ENCODE data around the gene TSPEAR.
A peak's percentile ranks its signal among the peaks of the same experiment; 100 is the strongest.

TSPEAR gene

DNA sequence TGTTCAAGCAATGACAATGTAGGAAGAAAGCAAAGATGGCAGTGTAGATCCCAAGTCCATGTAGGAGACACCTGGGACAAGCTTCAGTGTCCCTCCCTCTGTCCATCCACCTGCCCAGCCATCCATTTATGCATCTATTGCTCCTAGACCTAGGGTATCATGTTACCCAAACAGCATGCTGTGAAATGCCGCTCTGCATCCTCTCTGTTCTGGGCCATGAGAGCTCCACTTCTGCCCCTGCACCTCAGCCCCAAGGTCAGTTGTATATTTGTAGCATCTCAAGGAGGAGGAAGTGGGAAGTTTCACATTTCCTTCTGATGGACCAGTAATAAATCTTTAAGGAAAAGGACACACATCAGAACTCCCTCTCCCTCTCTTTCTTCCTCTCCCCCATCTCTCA, 27.9 kb upstream of the TSPEAR start:
- peak; percentile 20 for DNase-seq

- no peak for DNase-seq
These were observed 27.2 kb upstream of the TSPEAR start for GRCh38 chr21:44738621-44739020.

DNA sequence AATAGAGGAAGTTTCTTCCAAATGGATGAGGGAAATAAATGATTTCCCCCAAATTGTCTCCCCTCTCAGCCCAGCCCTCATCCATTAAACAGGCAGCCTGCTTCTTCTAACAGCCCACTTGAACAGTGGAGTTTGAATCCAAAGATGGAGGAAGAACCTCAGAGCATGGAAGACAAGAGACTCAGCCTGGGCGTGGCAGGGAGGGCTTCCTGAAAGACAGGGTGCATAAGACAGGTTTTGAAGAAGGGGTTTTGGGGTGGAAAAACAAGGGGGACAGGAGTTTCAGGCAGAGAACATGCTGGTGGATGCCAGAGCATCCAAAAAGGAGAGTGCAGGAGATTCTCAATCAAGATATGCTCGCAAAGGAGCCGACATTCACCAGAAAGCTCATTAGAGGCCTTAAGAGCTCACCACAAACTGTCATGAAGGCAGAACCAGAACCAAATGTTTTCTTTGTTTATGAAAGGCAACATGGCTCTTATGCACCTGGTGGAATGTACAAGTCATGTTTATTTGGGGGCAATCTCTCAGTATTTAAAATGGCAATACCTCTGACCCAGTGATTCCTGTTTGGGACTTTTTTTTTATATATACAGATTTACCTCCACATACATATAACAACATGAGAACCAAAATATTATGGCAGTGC, 26.5 kb upstream of the TSPEAR start:
- no peak for DNase-seq

GRCh38 chr21:44736291-44737004, 25.1 kb upstream of the TSPEAR start:
- DNase-seq: no peak

GRCh38 chr21:44735821-44736220, 24.4 kb upstream of the TSPEAR start:
- DNase-seq: no peak

- no peak for DNase-seq
These were observed 23.5 kb upstream of the TSPEAR start for GRCh38 chr21:44734841-44735240.

DNA sequence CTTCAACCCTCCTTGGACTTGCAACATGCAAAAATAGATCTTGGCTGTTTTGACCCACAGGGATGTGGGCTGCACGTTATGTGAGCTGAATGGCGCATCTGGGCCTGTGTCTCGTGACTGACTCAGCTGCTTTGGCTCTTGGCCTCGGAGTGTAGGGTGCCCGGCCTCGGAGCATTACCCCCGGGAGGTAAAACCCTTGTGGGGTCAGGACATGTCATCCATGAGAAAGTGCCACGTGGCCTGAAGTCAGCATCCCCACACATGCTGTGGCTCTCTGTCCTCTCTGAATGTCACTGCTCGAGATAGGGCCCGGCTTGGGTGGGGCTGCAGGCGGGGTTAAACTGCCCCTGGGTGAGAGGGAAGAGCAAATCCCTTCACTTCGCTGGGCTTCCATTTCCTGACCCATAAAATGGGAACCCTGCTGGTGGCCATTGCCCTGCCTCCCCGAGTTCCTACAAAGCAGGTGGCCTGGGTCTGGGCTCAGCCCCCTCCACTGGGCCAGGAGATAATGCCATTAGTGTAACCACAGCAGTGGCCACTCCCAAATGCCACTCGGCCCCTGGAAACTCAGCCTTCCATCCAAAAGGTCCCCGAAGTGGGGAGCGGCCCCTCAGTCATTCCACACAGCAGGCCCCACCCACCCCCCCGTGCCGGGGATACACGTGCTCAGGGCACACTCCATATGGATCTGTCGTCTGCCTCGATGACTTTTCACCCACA, 22.8 kb upstream of the TSPEAR start:
- DNase-seq: peak; percentile 66

DNA sequence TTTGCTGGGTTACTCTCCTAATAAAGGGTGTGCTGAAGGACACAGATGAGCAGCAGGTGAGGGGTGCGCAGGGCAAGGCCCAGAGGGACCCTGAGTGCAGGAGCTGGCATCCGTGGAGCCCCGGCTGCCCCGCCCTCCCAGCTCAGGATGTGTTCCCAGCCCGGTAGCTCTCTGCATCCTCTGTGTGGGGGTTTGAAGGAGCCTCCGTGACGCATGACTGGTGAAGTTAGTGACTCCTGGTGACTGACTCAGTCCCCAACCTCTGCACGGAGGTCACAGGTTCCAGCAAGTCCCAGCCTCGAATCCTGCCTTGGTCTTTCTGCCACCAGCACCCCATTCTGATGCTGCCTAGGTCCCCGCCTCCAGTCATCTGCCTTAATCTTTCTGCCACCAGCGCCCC, 21.6 kb upstream of the TSPEAR start:
- no peak for DNase-seq

DNA sequence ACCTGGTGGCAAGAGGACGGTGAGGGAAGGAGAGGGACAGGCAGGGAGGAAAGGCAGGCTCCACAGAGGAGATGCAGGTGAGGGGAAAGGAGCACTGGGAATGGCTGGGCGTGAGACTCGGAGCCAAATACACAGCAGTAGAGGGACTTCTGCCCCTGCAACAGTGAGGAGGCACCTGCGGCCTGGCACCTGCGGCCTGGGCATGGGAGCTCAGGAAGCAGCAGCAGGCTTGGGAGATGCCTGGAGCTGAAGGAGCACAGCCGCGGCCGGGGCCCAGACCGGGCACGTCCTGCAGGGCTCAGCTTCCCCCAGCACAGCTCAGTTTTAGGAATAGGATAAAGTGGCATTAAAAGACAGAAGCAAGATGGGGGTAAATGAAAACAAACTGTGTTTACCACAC, 20.9 kb upstream of the TSPEAR start:
- DNase-seq: no peak

DNA sequence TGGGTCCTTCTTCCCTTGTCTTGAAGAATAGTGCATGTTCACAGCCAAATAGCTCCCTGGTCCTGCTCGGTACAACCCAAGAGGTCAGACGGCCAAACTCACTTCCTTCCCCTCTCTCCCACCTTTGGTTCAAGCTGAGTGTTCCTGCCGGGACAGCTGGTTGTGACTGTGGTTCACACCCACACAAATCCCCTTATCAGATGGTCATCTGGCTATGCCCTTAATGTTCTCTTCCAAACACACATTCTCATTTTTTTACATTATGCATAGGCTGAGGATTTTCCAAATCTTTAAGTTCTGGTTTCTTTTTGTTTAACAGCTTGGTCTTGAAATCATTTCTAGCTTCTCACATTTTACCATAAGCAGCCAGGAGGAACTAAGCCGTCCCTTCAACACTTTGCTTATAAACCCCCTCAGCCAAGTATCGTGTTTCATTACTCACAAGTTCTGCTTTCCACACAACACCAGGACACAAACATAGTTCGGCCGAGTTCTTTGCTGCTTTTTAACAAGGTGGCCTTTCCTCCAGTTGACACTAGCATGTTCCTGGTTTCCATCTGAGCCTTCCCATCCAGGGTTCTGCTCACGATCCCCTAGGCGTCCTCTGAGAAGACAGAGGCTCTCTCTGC, 19.7 kb upstream of the TSPEAR start:
- peak; percentile 66 for DNase-seq

GRCh38 chr21:44730028-44730395, 18.6 kb upstream of the TSPEAR start:
- DNase-seq: no peak

DNA sequence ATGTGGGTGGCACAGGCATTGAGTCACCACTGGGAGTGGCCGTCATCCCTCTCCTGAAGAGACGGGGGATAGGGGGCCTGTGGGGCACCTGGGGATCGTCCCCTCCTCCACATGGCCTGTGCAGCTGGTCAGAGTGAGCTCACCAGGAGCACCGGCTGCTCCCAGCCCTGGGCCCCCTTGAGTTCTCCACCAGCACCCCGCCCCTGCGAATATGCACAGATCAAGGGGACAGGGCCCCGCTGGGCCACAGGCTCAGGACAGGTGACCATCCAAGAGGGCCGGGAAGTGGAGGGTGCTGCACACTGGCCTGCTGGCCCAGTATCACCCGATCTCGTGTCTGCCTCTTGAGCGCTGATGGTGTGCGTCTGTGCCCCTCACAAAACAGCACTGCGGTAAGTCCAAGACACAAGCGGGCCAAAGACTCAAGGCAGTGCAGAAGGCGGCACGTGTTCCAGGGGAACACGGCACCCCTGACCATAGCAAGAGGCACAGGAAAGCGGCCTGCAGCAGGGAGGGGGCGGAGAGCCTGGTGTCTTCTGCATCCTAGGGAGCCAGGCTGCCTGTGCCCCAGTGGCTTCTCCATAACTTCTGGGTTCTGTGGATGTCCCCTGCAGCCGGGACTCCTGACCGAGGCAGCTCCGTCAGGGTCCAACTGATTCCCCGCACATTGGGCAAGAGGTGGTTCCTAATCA, 18.1 kb upstream of the TSPEAR start:
- DNase-seq: no peak

GRCh38 chr21:44728716-44729115, 17.3 kb upstream of the TSPEAR start:
- DNase-seq: no peak

- no peak for DNase-seq
These were observed 16.4 kb upstream of the TSPEAR start for GRCh38 chr21:44727757-44728156.

DNA sequence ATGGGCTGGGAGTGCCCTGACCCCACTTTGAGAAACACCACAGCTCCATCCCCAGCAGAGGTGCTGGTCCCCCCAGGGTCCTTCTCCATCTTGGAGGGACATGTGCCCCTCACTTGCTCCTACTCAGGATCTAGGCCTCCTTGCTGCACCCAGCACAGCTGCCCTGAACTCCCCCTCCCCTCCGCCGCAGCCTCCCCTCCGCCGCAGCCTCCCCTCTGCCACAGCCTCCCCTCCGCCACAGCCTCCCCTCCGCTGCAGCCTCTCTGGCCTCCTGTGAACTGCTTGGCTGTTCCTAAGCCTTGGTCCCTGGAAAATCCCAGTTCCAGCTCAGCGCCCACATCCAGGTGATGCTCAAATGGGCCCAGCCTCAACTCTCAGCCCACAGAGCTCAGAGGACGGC, 15.9 kb upstream of the TSPEAR start:
- DNase-seq: no peak

DNA sequence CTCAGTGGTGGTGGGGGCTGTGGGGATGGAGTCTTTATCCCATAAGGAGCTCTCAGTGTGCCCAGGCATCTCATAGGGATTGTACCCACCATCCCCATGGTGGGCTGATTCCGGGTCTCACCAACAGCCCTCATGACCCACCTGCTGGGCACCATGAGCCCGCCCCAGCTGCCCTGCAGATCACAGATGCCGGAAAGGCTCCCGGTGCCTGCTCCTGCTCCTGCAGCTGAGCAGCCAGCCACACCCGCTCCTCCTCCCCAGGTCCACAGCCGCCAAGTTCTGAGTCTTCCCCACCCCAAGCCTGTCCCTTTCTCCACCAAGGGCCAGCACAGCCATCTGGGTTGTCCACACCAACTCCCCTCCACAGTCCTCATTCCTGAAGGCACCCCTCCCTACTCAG, 15.5 kb upstream of the TSPEAR start:
- DNase-seq: no peak

- no peak for DNase-seq
These were observed 13.6 kb upstream of the TSPEAR start for GRCh38 chr21:44724926-44725325.

- DNase-seq: no peak
These were observed 12.8 kb upstream of the TSPEAR start for GRCh38 chr21:44724196-44724595.

- DNase-seq: peak; percentile 9
These were observed 12.1 kb upstream of the TSPEAR start for GRCh38 chr21:44723177-44724131.

GRCh38 chr21:44722731-44723130, 11.4 kb upstream of the TSPEAR start:
- DNase-seq: no peak

GRCh38 chr21:44720170-44720569, 8.8 kb upstream of the TSPEAR start:
- DNase-seq: no peak

- no peak for DNase-seq
These were observed 7.2 kb upstream of the TSPEAR start for GRCh38 chr21:44718571-44718970.
